ENCODE data around the gene HEG1.

DNA sequence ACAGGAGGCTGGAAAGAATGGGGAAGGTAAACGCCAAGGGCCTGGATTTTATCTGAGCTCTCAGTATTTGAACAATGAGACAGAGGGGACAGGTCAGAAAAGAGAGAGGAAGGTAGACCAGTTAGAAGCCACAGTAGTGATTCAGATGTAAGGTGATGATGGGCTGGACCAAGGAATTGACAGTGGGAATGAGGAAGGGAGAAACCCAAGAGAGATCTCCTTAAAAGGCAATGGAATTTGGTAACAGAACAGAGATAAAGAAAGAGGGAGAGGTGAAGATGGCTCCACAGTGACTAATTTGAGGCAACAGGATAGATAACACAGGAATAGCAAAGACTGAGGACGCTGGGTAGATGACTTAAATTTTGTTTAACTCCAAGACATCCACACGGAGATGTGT is 11.4 kb upstream of the HEG1 start:
- TF ChIP-seq, protein P1, sequence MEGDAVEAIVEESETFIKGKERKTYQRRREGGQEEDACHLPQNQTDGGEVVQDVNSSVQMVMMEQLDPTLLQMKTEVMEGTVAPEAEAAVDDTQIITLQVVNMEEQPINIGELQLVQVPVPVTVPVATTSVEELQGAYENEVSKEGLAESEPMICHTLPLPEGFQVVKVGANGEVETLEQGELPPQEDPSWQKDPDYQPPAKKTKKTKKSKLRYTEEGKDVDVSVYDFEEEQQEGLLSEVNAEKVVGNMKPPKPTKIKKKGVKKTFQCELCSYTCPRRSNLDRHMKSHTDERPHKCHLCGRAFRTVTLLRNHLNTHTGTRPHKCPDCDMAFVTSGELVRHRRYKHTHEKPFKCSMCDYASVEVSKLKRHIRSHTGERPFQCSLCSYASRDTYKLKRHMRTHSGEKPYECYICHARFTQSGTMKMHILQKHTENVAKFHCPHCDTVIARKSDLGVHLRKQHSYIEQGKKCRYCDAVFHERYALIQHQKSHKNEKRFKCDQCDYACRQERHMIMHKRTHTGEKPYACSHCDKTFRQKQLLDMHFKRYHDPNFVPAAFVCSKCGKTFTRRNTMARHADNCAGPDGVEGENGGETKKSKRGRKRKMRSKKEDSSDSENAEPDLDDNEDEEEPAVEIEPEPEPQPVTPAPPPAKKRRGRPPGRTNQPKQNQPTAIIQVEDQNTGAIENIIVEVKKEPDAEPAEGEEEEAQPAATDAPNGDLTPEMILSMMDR (IDR thresholded peaks at IDR 0.05; ENCODE audit: poor library complexity) = no peak
- TF ChIP-seq EZH2phosphoT487 (IDR thresholded peaks at IDR 0.05; ENCODE audit: low read depth, severe bottlenecking, unreplicated experiment) (no peak), EZH2 (IDR thresholded peaks at IDR 0.05; ENCODE audit: borderline replicate concordance) (no peak)
